Testis (tissue), 2 donors: ENCODE measurements around the gene FAM219B.

Experiments
- CTCF ChIP-seq, 3 experiments: fragments of 450-650 bp in 2 of 3; fragments of 200-600 bp in 1 of 3; sonication (generic) in 1 of 3; IDR thresholded peaks; one replicate each; pipeline ENCODE4 v1.5.1; 2016 to 2019; ENCODE audit warnings: antibody characterized with exemption in 3 of 3, mild to moderate bottlenecking in 2 of 3, moderate library complexity in 1 of 3
- POLR2A ChIP-seq: fragments of 450-650 bp; IDR thresholded peaks from one replicate; pipeline ENCODE4 v1.6.1; 2017; ENCODE audit warnings: antibody characterized with exemption, mild to moderate bottlenecking, moderate library complexity

DNA sequence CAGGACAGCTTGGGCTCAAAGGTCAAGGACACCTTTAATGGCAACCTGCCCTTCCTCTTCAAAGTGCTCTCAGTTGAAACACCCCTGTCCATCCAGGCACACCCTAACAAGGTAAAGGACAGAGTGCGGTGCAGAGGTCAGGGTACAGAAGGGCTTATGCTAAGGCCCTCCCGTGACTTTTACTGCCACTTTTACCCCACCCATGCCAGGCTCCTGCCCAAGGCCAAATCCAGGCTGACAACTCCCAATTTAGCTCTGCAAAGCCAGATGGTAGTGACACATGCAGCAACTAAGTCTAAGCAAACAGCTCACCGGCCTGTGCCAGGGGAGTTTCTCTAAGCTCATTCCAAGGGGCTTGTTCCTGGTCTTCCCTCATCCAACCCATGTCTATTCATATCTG is 15.2 kb downstream of the FAM219B start:
- TF ChIP-seq CTCF (IDR thresholded peaks at IDR 0.05) (no peak), POLR2A (no peak)
